ENCODE data around the gene HOXB8.
A peak's percentile ranks its signal among the peaks of the same experiment; 100 is the strongest.

DNA sequence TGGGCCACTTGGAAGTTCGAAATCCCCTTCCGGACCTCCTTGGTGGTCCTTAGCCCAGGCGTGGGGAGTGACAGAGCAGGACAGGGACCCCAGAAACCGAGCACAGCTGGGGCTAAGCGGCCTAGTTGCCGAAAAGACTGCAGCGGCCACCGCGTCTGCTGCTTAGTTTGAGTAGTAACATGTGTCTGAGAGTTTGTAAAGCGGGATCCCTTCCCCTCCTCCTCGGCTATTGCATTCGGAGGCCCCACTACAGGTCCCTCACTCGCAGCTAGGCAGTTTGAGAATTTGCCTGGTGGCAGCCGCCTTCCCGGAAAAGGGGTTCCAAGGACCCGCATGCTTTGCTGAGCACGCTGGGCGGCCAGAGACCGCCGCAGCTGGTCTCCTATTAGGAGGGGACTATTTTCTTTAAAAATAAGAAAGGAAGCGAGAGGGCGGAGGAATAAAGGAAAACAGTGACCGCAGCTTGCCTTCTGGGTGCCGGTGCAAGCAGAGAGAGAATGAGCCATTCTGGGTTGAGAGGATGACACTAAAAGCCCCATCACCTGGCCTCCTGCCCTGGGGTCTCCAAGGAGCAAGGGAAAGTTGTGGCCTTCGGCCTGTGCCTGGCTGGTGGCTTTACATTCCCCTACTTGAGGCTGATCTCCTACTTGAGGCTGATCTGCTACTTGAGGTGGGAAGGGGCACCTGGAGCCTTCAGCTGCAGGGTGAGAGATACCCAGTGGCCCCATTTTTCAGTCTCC is 20.4 kb downstream of the HOXB8 start:
- TF ChIP-seq, protein P1, sequence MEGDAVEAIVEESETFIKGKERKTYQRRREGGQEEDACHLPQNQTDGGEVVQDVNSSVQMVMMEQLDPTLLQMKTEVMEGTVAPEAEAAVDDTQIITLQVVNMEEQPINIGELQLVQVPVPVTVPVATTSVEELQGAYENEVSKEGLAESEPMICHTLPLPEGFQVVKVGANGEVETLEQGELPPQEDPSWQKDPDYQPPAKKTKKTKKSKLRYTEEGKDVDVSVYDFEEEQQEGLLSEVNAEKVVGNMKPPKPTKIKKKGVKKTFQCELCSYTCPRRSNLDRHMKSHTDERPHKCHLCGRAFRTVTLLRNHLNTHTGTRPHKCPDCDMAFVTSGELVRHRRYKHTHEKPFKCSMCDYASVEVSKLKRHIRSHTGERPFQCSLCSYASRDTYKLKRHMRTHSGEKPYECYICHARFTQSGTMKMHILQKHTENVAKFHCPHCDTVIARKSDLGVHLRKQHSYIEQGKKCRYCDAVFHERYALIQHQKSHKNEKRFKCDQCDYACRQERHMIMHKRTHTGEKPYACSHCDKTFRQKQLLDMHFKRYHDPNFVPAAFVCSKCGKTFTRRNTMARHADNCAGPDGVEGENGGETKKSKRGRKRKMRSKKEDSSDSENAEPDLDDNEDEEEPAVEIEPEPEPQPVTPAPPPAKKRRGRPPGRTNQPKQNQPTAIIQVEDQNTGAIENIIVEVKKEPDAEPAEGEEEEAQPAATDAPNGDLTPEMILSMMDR (IDR thresholded peaks at IDR 0.05; ENCODE audit: poor library complexity) = no peak
- TF ChIP-seq EZH2 (IDR thresholded peaks at IDR 0.05; ENCODE audit: borderline replicate concordance) (peak; percentile 88), EZH2phosphoT487 (IDR thresholded peaks at IDR 0.05; ENCODE audit: low read depth, severe bottlenecking, unreplicated experiment) (no peak)

Measured in hepatocyte (in vitro differentiated cells).